Chondrocyte (in vitro differentiated cells): ENCODE measurements around the gene PRKCB. TPM values are rescaled to one million over a fixed set of nuclear protein-coding genes. Genes with fewer than 3 reads are reported as not detected.

Experiments used
- DNase-seq: peaks from one replicate; pipeline ENCODE4 v3.0.0; 2021; ENCODE audit warnings: mixed read lengths, low spot score
- H3K27ac Mint-ChIP-seq: one replicate; pipeline ENCODE4 v1.8.0; 2021; ENCODE audit warnings: mild to moderate bottlenecking, moderate library complexity, mixed read lengths; ENCODE audit not compliant: unreplicated experiment
- H3K27me3 Mint-ChIP-seq: 2 replicates; pipeline ENCODE4 v1.8.0; 2021; ENCODE audit warnings: low read depth, mixed read lengths
- H3K36me3 Mint-ChIP-seq: 2 replicates; pipeline ENCODE4 v1.8.0; 2021; ENCODE audit warnings: low read depth, mixed read lengths
- H3K4me1 Mint-ChIP-seq: 2 replicates; pipeline ENCODE4 v1.8.0; 2021; ENCODE audit warnings: low read depth, mild to moderate bottlenecking, mixed read lengths
- H3K4me3 Mint-ChIP-seq: one replicate; pipeline ENCODE4 v1.8.0; 2021; ENCODE audit warnings: mild to moderate bottlenecking, moderate library complexity, mixed read lengths; ENCODE audit not compliant: unreplicated experiment
- H3K9me3 Mint-ChIP-seq: 2 replicates; pipeline ENCODE4 v1.8.0; 2021; ENCODE audit warnings: low read depth, mixed read lengths
- CTCF ChIP-seq: fragments of 200-600 bp; sonication (generic); IDR thresholded peaks from 2 replicates; pipeline ENCODE4 v1.5.0; 2021; ENCODE audit warnings: antibody characterized with exemption, mild to moderate bottlenecking, moderate library complexity
- total RNA-seq: library from RNA; stranded (reverse); gene quantifications from 3 replicates; pipeline ENCODE4 v1.2.1, GENCODE V29; 2021

The PRKCB gene
- total RNA-seq, 1 donor from 2014 or later: not detected

GRCh38 chr16:23869052-23869451 lies 33.3 kb downstream of the PRKCB start:
- H3K27me3 Mint-ChIP-seq: peaks cover 27% of the 10 kb centered on the region
- no peaks in the 10 kb centered on the region for H3K9me3 Mint-ChIP-seq
- H3K36me3 Mint-ChIP-seq: no peaks in the 10 kb centered on the region
- H3K27ac Mint-ChIP-seq: no peak overlapping the region
- no peak for DNase-seq
- H3K4me1 Mint-ChIP-seq: no peaks in the 10 kb centered on the region
- TF ChIP-seq CTCF: no peak
- no peak overlapping the region for H3K4me3 Mint-ChIP-seq

GRCh38 chr16:23871924-23872323 lies 36.1 kb downstream of the PRKCB start:
- Mint-ChIP-seq H3K27me3 (peaks cover 22% of the 10 kb centered on the region), H3K4me3 (no peak overlapping the region), H3K4me1 (no peaks in the 10 kb centered on the region), H3K27ac (no peak overlapping the region), H3K36me3 (no peaks in the 10 kb centered on the region), H3K9me3 (no peaks in the 10 kb centered on the region)
- no peak for DNase-seq
- no peak for TF ChIP-seq CTCF

GRCh38 chr16:23874613-23875294 lies 39.0 kb downstream of the PRKCB start:
- H3K4me3 Mint-ChIP-seq: no peak overlapping the region
- no peaks in the 10 kb centered on the region for H3K4me1 Mint-ChIP-seq
- no peaks in the 10 kb centered on the region for H3K36me3 Mint-ChIP-seq
- no peak for DNase-seq
- H3K27ac Mint-ChIP-seq: no peak overlapping the region
- peaks cover 16% of the 10 kb centered on the region for H3K27me3 Mint-ChIP-seq
- TF ChIP-seq CTCF: no peak
- no peaks in the 10 kb centered on the region for H3K9me3 Mint-ChIP-seq

- no peak overlapping the region for H3K4me3 Mint-ChIP-seq
- H3K4me1 Mint-ChIP-seq: no peaks in the 10 kb centered on the region
- peaks cover 11% of the 10 kb centered on the region for H3K27me3 Mint-ChIP-seq
- TF ChIP-seq CTCF: no peak
- H3K36me3 Mint-ChIP-seq: no peaks in the 10 kb centered on the region
- no peak overlapping the region for H3K27ac Mint-ChIP-seq
- DNase-seq: no peak
- H3K9me3 Mint-ChIP-seq: no peaks in the 10 kb centered on the region
These were observed 40.6 kb downstream of the PRKCB start for GRCh38 chr16:23876256-23876896.

GRCh38 chr16:23877107-23878070 lies 41.6 kb downstream of the PRKCB start:
- peaks cover 10% of the 10 kb centered on the region for H3K27me3 Mint-ChIP-seq
- H3K27ac Mint-ChIP-seq: no peak overlapping the region
- TF ChIP-seq CTCF: peak; percentile 48
- H3K36me3 Mint-ChIP-seq: no peaks in the 10 kb centered on the region
- H3K4me1 Mint-ChIP-seq: no peaks in the 10 kb centered on the region
- DNase-seq: no peak
- no peaks in the 10 kb centered on the region for H3K9me3 Mint-ChIP-seq
- H3K4me3 Mint-ChIP-seq: no peak overlapping the region
